ENCODE results near the gene TTLL8.

DNA sequence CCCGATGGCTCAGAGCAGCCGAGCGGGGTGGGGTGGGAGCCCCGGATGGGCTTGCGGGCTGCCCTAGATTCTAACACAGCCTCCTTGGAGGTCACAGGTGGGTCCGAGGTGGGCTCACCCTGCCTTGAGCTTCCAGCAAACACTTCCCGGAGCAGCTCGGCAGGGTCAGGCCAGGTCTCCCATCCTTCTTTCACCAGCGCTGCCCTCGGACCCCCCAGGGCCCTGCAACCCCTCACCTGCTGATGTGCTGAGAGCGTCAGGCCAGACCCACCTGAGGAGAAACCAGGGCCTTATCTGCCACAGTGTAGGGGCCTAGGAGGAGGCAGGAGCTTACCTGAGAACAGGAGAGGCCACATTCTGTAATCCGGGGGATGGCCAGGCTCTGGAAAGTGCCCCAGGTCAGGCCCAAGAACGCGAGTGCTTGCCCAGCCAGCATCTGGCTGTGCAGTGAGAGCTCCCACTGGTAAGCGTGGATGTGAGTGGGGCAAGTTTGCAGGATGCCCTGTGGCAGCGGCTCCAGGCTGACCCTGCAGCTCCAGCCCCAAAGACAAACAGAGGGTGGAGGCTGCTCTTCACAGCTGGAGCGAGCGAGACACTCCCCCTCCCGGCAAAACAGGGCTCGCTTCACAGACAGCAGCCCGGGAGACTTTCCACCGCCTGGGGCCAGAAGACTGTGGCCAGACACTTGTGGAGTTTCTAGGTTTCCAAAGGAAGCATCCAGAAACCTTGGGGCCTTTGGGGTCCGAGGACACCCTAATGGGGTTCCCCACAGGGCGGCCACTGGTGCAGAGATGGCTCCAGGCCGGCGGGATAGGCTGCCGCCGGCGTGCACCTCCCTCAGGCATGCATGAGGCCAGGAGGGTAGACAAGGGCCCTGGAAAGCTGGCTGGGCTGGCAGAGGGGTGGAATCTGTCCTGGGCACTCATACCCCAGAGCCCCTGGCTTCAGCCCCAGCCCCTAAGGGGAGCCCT lies 45.6 kb downstream of the TTLL8 start, which contains the start of gene IL17REL:
- TF ChIP-seq, protein P1, sequence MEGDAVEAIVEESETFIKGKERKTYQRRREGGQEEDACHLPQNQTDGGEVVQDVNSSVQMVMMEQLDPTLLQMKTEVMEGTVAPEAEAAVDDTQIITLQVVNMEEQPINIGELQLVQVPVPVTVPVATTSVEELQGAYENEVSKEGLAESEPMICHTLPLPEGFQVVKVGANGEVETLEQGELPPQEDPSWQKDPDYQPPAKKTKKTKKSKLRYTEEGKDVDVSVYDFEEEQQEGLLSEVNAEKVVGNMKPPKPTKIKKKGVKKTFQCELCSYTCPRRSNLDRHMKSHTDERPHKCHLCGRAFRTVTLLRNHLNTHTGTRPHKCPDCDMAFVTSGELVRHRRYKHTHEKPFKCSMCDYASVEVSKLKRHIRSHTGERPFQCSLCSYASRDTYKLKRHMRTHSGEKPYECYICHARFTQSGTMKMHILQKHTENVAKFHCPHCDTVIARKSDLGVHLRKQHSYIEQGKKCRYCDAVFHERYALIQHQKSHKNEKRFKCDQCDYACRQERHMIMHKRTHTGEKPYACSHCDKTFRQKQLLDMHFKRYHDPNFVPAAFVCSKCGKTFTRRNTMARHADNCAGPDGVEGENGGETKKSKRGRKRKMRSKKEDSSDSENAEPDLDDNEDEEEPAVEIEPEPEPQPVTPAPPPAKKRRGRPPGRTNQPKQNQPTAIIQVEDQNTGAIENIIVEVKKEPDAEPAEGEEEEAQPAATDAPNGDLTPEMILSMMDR (IDR thresholded peaks at IDR 0.05; ENCODE audit: poor library complexity), result peak; percentile 23
- TF ChIP-seq EZH2 (IDR thresholded peaks at IDR 0.05; ENCODE audit: borderline replicate concordance) (no peak), EZH2phosphoT487 (IDR thresholded peaks at IDR 0.05; ENCODE audit: low read depth, severe bottlenecking, unreplicated experiment) (no peak)
